ENCODE measurements around the gene CDC20B.

GRCh38 chr5:55149308-55149795 lies 23.6 kb downstream of the CDC20B start:
- TF ChIP-seq, protein P1, sequence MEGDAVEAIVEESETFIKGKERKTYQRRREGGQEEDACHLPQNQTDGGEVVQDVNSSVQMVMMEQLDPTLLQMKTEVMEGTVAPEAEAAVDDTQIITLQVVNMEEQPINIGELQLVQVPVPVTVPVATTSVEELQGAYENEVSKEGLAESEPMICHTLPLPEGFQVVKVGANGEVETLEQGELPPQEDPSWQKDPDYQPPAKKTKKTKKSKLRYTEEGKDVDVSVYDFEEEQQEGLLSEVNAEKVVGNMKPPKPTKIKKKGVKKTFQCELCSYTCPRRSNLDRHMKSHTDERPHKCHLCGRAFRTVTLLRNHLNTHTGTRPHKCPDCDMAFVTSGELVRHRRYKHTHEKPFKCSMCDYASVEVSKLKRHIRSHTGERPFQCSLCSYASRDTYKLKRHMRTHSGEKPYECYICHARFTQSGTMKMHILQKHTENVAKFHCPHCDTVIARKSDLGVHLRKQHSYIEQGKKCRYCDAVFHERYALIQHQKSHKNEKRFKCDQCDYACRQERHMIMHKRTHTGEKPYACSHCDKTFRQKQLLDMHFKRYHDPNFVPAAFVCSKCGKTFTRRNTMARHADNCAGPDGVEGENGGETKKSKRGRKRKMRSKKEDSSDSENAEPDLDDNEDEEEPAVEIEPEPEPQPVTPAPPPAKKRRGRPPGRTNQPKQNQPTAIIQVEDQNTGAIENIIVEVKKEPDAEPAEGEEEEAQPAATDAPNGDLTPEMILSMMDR (IDR thresholded peaks at IDR 0.05 in 4 of 5, conservative IDR thresholded peaks at IDR 0.05 in 1 of 5): no peak
- TF ChIP-seq POLR2A (IDR thresholded peaks at IDR 0.05): no peak

Measured in gastrocnemius medialis (tissue), 4 donors.